Muscle of leg (tissue), 11 donors: Measurements from ENCODE around the gene GNL2. TPM values are rescaled to one million over a fixed set of nuclear protein-coding genes. Genes with fewer than 3 reads are reported as not detected.
"Not testable (repeated sequence)": the region's sequence is repeated elsewhere in the genome, so short reads cannot be mapped to it uniquely, and the experiment has no call there.

Experiments used
- DNase-seq: peaks from one replicate; pipeline ENCODE4 v3.0.0; 2013
- H3K27ac ChIP-seq: one replicate; pipeline ENCODE4 v1.5.1; 2013; ENCODE audit warnings: mild to moderate bottlenecking, low read length, control low read depth
- H3K27me3 ChIP-seq: one replicate; pipeline ENCODE4 v1.6.1; 2013; ENCODE audit warnings: low read length; ENCODE audit not compliant: control insufficient read depth, insufficient read depth
- H3K36me3 ChIP-seq: one replicate; pipeline ENCODE4 v1.6.1; 2013; ENCODE audit warnings: low read length; ENCODE audit not compliant: control insufficient read depth, insufficient read depth
- H3K4me1 ChIP-seq: one replicate; pipeline ENCODE4 v1.6.1; 2013; ENCODE audit warnings: low read length; ENCODE audit not compliant: control insufficient read depth, insufficient read depth
- H3K4me3 ChIP-seq: one replicate; pipeline ENCODE4 v1.5.1; 2013; ENCODE audit warnings: low read length, control low read depth
- H3K9me3 ChIP-seq: replicated peaks from 2 replicates; pipeline ENCODE4 v1.6.1; 2013; ENCODE audit warnings: low read depth, low read length; ENCODE audit not compliant: control insufficient read depth
- WGBS: methylation state at CpG from one replicate; pipeline ENCODE4 v1.1.5; 2013; ENCODE audit warnings: missing lambda C conversion rate; ENCODE audit not compliant: insufficient coverage; 5-methylcytosine and 5-hydroxymethylcytosine counted together
- polyA plus RNA-seq, 8 donors: library from polyadenylated mRNA; unstranded; fragments of 120-200 nt; gene quantifications; one replicate each; pipeline versions ENCODE4 v1.2.1 to v1.2.3, GENCODE V29; 2013; ENCODE audit warnings: inconsistent platforms in 1 of 8, low replicate concordance in 1 of 8; ENCODE audit not compliant: insufficient read length in 8 of 8, insufficient read depth in 1 of 8
- total RNA-seq: library from RNA; stranded (reverse); fragments of 120-200 nt; gene quantifications from one replicate; pipeline ENCODE4 v1.2.4, GENCODE V29; 2013

GNL2 gene
- total and polyA plus RNA-seq, 9 donors: 48.6 to 66.1 (median 54.6) TPM

DNA sequence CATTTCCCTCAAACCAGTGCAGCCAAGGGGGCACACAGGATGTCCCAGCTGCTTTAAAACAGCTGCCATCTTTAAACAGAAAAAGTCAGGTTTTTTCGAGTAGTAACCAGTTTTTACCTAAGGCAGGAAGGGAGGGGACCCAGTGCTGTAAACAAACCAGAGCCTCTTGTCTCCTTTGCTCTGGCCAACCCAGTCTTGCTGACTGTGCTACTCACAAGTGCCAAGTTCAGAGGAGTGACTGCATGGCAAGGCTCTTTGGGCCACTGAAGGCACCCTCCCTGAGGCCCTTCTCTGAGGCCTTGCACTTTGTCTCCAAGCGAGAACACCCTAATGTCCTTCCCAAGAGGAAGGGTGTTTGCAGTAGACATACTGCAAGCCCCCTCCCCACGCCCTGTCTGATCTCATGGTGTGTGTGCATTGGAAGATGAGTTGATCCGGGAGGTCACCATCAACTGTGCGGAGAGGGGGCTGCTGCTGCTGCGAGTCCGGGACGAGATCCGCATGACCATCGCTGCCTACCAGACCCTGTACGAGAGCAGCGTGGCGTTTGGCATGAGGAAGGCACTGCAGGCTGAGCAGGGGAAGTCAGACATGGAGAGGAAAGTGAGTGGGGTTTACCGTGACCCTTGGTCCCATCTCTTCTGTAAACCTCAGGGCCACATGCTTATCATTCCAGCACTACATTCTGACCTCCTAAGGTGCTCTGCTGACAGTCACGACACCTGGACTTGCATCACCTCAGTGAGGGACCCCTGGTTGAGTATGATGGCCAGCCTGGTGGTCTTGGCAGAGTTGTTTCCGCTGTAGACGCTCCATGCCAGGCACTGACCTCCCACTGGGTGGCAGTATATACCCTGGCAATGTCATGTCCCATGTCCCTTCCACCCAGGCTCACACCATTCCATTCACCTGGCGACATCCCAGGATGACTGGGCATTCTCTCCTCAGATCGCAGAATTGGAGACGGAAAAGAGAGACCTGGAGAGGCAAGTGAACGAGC is 34.3 kb downstream of the GNL2 start:
- DNase-seq: peak; percentile 23
- Histone ChIP-seq H3K27ac (no peak overlapping the region), H3K9me3 (no peaks in the 10 kb centered on the region), H3K4me3 (no peak overlapping the region), H3K27me3 (no peaks in the 10 kb centered on the region), H3K4me1 (peaks cover 25% of the 10 kb centered on the region), H3K36me3 (peaks cover 38% of the 10 kb centered on the region)
- 87% methylated on average over 17 of the region's 21 CpGs for WGBS

DNA sequence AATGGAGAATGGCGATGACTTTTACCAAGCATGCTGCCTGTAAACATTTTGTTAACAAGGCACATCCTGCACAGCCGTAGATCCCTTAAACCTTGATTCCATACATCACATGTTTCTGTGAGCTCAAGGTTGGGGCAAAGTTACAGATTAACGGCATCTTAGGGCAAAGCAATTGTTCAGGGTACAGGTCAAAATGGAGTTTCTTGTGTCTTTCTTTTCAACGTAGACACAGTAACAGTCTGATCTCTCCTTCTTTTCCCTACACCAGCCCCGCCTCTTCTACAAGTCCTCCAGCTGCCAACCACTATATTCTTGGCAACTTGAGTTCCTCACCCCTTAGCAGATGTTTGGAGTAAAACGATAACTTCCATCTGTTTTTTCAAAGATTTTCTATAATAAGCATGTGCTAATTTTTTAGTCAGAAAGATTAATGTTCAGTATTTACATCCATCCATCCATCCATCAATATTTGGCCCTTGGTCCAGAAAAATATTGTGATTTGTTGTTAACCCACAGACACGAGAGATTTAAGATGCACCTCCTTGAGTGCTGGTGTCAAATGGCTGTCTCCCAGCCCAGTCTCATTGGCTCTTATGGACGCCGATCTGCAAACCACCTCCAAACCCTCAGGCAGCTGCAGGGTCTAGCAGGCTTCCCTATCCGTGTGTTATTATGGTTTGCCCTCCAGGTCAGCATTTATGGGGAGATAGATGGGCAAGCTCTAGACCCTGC is 35.2 kb downstream of the GNL2 start:
- DNase-seq: peak; percentile 35
- H3K27me3 ChIP-seq: no peaks in the 10 kb centered on the region
- no peak overlapping the region for H3K4me3 ChIP-seq
- no peak overlapping the region for H3K27ac ChIP-seq
- 74% methylated on average over 3 of the region's 10 CpGs for WGBS
- peaks cover 31% of the 10 kb centered on the region for H3K36me3 ChIP-seq
- no peaks in the 10 kb centered on the region for H3K9me3 ChIP-seq
- peaks cover 27% of the 10 kb centered on the region for H3K4me1 ChIP-seq

DNA sequence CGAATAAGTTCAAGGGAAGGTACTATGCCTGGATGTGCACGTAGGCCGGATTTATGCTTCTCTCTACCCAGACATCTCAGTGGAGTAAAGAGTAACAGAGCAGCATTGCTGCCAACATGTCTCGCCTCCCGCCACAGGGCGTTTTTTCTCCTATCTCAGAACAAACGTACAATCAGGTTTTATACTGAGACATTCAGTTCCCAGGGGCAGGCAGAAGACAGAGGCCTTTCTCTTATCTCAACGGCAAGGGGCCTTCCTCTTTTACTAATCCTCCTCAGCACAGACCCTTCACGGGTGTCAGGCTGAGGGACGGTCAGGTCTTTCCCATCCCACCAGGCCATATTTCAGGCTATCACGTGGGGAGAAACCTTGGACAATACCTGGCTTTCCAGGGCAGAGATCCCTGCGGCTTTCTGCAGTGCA is 35.8 kb downstream of the GNL2 start:
- WGBS: 69% methylated on average over 11 of the region's 12 CpGs
- H3K4me3 ChIP-seq, DNase-seq, H3K9me3 ChIP-seq, H3K27ac ChIP-seq, H3K27me3 ChIP-seq: not testable (repeated sequence)
- Histone ChIP-seq H3K4me1 (peaks cover 27% of the 10 kb centered on the region), H3K36me3 (peaks cover 26% of the 10 kb centered on the region)

DNA sequence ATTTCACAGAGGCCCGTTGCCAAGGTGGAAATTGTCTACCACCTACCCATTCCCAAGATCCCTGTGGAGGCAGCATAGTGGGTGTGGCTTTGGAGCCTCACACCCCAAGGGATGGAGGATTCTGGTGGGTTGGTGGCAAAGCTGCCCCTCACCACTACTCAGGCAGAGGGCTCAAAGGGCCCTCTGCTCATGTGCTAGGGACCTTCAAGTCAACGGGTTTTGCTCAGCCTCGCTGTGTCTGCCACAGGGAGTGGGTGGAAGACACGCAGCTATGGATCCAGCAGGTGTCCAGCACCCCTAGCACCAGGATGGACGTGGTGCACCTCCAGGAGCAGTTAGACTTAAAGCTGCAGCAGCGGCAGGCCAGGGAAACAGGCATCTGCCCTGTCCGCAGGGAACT is 36.7 kb downstream of the GNL2 start:
- DNase-seq: no peak
- Histone ChIP-seq H3K27me3 (no peaks in the 10 kb centered on the region), H3K27ac (no peak overlapping the region), H3K36me3 (peaks cover 19% of the 10 kb centered on the region), H3K4me1 (peaks cover 27% of the 10 kb centered on the region), H3K4me3 (no peak overlapping the region), H3K9me3 (no peaks in the 10 kb centered on the region)
- 85% methylated on average over 4 of the region's 7 CpGs for WGBS

DNA sequence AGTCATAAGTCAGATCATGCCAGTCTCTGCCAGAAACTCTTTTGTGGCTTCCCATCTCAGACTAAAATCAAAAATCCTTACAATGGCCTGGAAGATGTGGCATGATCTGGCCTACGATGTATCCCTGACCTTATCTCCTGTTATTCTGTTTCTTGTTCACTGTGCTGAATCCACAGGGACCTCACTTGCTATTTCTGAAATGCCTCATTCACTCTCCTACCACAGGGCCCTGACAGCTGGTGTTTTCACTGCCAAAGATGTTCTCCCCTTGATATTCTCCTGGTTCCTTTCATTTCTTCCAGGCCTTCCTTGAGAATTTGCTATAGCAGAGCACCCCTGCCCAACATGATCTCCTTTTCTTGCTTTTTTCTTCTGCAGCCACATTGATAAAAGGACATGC is 37.3 kb downstream of the GNL2 start:
- H3K4me3 ChIP-seq: no peak overlapping the region
- H3K27ac ChIP-seq: no peak overlapping the region
- 86% methylated on average over 1 of the region's 1 CpG for WGBS
- peaks cover 29% of the 10 kb centered on the region for H3K4me1 ChIP-seq
- no peaks in the 10 kb centered on the region for H3K27me3 ChIP-seq
- no peaks in the 10 kb centered on the region for H3K9me3 ChIP-seq
- H3K36me3 ChIP-seq: peaks cover 18% of the 10 kb centered on the region
- no peak for DNase-seq

DNA sequence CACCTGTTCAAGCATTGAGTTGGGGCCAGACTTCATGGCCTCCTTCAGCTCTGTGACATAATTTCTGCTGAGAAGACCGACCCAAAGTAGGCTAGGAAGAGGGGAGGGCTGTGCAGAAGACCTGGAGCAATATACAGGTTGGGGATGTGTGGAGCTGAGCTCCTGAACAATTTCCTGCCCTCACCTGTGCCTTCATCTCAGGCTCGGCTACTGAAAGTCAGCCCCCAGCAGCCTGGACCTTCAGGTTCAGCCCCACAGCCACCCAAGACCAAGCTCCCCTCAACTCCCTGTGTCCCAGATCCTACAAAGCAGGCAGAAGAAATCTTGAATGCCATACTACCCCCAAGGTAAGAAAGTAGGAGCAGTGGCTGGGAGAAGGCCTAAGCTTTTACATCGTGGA is 38.3 kb downstream of the GNL2 start:
- WGBS: no CpG with 5 or more reads among the region's 3 CpGs
- Histone ChIP-seq H3K27ac (no peak overlapping the region), H3K9me3 (no peaks in the 10 kb centered on the region), H3K4me3 (peak overlapping the region; percentile 40), H3K4me1 (peaks cover 38% of the 10 kb centered on the region), H3K27me3 (no peaks in the 10 kb centered on the region), H3K36me3 (peaks cover 14% of the 10 kb centered on the region)
- no peak for DNase-seq

DNA sequence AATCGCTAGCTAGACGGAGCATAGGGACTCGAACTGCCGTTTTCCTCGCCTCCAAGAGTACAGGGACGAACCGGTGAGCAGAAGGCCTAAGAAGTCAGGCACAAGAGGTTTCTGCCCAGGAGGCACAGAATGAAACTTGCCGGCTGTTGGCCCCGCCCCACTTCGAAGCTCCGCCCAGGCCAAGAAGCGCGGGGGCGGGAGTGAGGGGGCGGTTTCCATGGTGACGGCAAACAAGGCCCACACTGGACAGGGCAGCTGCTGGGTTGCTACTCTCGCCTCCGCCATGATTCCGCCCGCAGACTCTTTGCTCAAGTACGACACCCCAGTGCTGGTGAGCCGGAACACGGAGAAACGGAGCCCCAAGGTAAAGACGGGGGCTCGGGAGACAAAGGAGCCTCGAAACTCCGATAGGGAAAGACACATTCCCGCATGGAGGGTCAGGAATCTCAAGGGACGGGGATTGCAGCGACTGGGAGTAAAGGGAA is 39.0 kb downstream of the GNL2 start, which contains the start of gene DNALI1:
DNALI1 (plus strand) TSS at position 229 of the 485 bp plus-strand sequence; CDS start at position 284, 55 bp downstream.
- peak; percentile 84 for DNase-seq
- WGBS: 3% methylated on average over 31 of the region's 31 CpGs
- no peaks in the 10 kb centered on the region for H3K27me3 ChIP-seq
- H3K9me3 ChIP-seq: no peaks in the 10 kb centered on the region
- H3K4me3 ChIP-seq: peak within 1 kb of the TSS; percentile 40
- peaks cover 40% of the 10 kb centered on the region for H3K4me1 ChIP-seq
- H3K36me3 ChIP-seq: peaks cover 11% of the 10 kb centered on the region
- H3K27ac ChIP-seq: peak within 1 kb of the TSS; percentile 31

DNA sequence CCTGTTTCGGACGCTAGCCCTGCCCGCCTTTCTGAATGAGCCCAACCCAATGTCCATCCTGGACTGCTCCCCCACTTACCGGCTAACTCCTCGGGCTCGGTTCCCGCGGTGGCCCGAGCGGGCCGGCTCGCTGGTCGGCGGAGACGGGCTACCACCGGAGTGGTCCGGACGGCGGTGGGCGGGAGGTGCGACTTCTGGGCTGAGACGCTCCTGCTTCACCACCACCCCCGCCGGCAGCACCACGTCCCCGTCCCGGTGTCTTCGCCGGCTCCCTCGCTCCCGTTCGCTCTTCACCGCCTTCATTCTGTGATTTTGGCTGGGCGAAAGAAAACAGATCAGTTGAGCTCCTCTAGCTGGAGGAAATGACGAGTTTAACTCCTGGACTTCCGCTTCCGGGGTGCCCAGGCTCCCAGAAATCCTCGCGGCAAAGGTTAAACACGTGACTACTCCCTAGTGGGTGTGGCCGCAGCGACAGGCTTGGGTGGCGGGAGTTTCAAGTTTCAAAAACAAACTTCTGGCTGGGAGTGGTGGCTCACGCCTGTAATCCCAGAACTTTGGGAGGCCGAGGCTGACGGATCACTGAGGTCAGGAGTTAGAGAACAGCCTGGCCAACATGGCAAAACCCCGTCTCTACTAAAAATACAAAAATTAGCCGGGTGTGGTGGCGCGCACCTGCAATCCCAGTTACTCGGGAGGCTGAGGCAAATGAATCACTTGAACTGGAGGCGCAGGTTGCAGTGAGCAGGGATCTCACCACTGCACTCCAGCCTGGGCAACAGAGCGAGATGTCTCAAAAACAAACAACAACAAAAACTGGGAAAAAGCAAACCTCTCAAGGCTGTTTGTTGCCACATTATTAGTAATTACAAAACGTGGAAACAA is 41.6 kb downstream of the GNL2 start, which contains the start of gene SNIP1:
SNIP1 (minus strand) TSS at position 367 of the 882 bp plus-strand sequence; CDS start at position 303, 64 bp downstream.
- H3K27me3 ChIP-seq: no peaks in the 10 kb centered on the region
- H3K27ac ChIP-seq: peak within 1 kb of the TSS; percentile 86
- peak; percentile 98 for DNase-seq
- H3K4me1 ChIP-seq: peaks cover 28% of the 10 kb centered on the region
- H3K9me3 ChIP-seq: no peaks in the 10 kb centered on the region
- H3K36me3 ChIP-seq: peaks cover 5% of the 10 kb centered on the region
- 10% methylated on average over 51 of the region's 54 CpGs for WGBS
- peak within 1 kb of the TSS; percentile 97 for H3K4me3 ChIP-seq

DNA sequence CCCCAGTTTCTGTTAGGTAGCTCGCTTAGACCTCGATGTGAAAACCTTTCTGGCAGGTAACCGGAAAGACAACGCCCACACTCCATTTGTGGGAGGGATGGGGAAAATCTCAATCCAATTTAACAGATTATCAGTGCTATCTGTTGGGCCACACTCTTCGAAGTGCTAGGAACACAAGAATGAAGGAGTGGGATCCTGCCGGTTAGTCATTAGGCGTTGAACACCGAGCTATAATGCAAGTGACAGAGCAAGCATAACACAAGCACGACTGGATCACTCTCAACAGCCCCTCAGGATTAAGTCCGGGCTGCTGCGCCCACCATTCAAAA is 42.2 kb downstream of the GNL2 start:
- peaks cover 28% of the 10 kb centered on the region for H3K4me1 ChIP-seq
- WGBS: 0% methylated on average over 7 of the region's 11 CpGs
- peaks cover 5% of the 10 kb centered on the region for H3K36me3 ChIP-seq
- H3K27ac ChIP-seq: peak overlapping the region; percentile 86
- no peak for DNase-seq
- H3K4me3 ChIP-seq: peak overlapping the region; percentile 97
- H3K27me3 ChIP-seq: no peaks in the 10 kb centered on the region
- no peaks in the 10 kb centered on the region for H3K9me3 ChIP-seq
